HEK293 (cell line): ENCODE measurements around the gene PMAIP1.
"Not testable (repeated sequence)": the region's sequence is repeated elsewhere in the genome, so short reads cannot be mapped to it uniquely, and the experiment has no call there.

ENCODE experiments used
- CTCF ChIA-PET: fragments of 350-600 bp; formaldehyde crosslinking; extraction: SDS; loops from one replicate; lab custom pipeline; 2021; ENCODE audit warnings: antibody characterized with exemption; lab: Yijun Ruan, JAX
- POLR2A ChIA-PET: fragments of 300-600 bp; formaldehyde crosslinking; extraction: SDS; loops from one replicate; lab custom pipeline; 2020; ENCODE audit warnings: antibody characterized with exemption, inconsistent platforms; lab: Yijun Ruan, JAX
- H3K27ac ChIP-seq: fragments of 200-500 bp; sonication (Bioruptor generic); 2 replicates; pipeline ENCODE4 v1.5.1; 2014; ENCODE audit warnings: low read depth, low read length, control low read depth, inconsistent platforms; ENCODE audit errors: extremely low read depth
- H3K36me3 ChIP-seq, 2 experiments: fragments of 200-500 bp in 1 of 2; sonication (Bioruptor generic) in 1 of 2; 1 replicate in 1 of 2; 2 replicates in 1 of 2; pipeline ENCODE4 v1.5.1; 2014 to 2017; ENCODE audit warnings: inconsistent platforms in 2 of 2, low read length in 2 of 2; ENCODE audit not compliant: control insufficient read depth in 2 of 2, insufficient read depth in 1 of 2
- H3K4me1 ChIP-seq: fragments of 200-500 bp; sonication (Bioruptor generic); 2 replicates; pipeline ENCODE4 v1.5.1; 2014; ENCODE audit warnings: mild to moderate bottlenecking, low read length, inconsistent platforms; ENCODE audit not compliant: control insufficient read depth, insufficient read depth
- H3K4me3 ChIP-seq: 2 replicates; pipeline ENCODE4 v1.5.1; 2011; ENCODE audit warnings: low read depth, mild to moderate bottlenecking, control low read depth, low read length, moderate library complexity
- H3K9me3 ChIP-seq: fragments of 200-500 bp; sonication (Bioruptor generic); 2 replicates; pipeline ENCODE4 v1.5.1; 2014; ENCODE audit warnings: low read depth, low read length, inconsistent platforms; ENCODE audit not compliant: control insufficient read depth, insufficient read depth
- HOXC10 ChIP-seq: sonication (generic); formaldehyde crosslinking; IDR thresholded peaks from 2 replicates; pipeline ENCODE4 v1.8.1; 2023; ENCODE audit warnings: mild to moderate bottlenecking, missing genetic modification reagents
- PRDM1 ChIP-seq: fragments of 450-650 bp; formaldehyde crosslinking; IDR thresholded peaks from 2 replicates; pipeline ENCODE4; 2016; ENCODE audit warnings: missing biosample characterization, missing genetic modification characterization
- RBAK ChIP-seq: fragments of 450-650 bp; formaldehyde crosslinking; IDR thresholded peaks from 2 replicates; pipeline ENCODE4 v1.5.1; 2016; ENCODE audit warnings: missing biosample characterization, missing genetic modification characterization
- ZNF133 ChIP-seq: fragments of 450-650 bp; formaldehyde crosslinking; IDR thresholded peaks from 2 replicates; pipeline ENCODE4 v1.5.1; 2016; ENCODE audit warnings: missing biosample characterization, missing genetic modification characterization
- ZNF175 ChIP-seq: fragments of 450-650 bp; formaldehyde crosslinking; IDR thresholded peaks from 2 replicates; pipeline ENCODE4 v1.5.1; 2016; ENCODE audit warnings: missing biosample characterization, missing genetic modification characterization
- ZNF2 ChIP-seq: fragments of 450-650 bp; formaldehyde crosslinking; IDR thresholded peaks from 2 replicates; pipeline ENCODE4 v1.5.1; 2016; ENCODE audit warnings: missing biosample characterization, missing genetic modification characterization
- ZNF366 ChIP-seq: fragments of 450-650 bp; formaldehyde crosslinking; conservative IDR thresholded peaks from 2 replicates; pipeline ENCODE4 v1.5.1; 2016; ENCODE audit warnings: missing biosample characterization, missing genetic modification characterization
- ZNF529 ChIP-seq: fragments of 450-650 bp; formaldehyde crosslinking; IDR thresholded peaks from 2 replicates; pipeline ENCODE4 v1.5.1; 2017; ENCODE audit warnings: missing genetic modification characterization, missing biosample characterization; ENCODE audit not compliant: insufficient replicate concordance
- ZNF549 ChIP-seq: fragments of 450-650 bp; IDR thresholded peaks from 2 replicates; pipeline ENCODE4 v1.5.1; 2018; ENCODE audit warnings: missing biosample characterization, missing genetic modification characterization, mild to moderate bottlenecking, inconsistent platforms, moderate library complexity
- ZNF600 ChIP-seq: fragments of 450-650 bp; formaldehyde crosslinking; IDR thresholded peaks from 2 replicates; pipeline ENCODE4 v1.5.1; 2016; ENCODE audit warnings: missing biosample characterization, missing genetic modification characterization
- ZNF623 ChIP-seq: fragments of 450-650 bp; formaldehyde crosslinking; IDR thresholded peaks from 2 replicates; pipeline ENCODE4 v1.5.1; 2016; ENCODE audit warnings: missing biosample characterization, missing genetic modification characterization
- ZNF777 ChIP-seq: fragments of 450-650 bp; formaldehyde crosslinking; IDR thresholded peaks from 2 replicates; pipeline ENCODE4 v1.5.1; 2017; ENCODE audit warnings: missing biosample characterization, missing genetic modification characterization, borderline replicate concordance
- ZSCAN30 ChIP-seq: fragments of 450-650 bp; IDR thresholded peaks from 2 replicates; pipeline ENCODE4 v1.5.1; 2018; ENCODE audit warnings: missing biosample characterization, mild to moderate bottlenecking, missing genetic modification characterization, moderate library complexity
- TF ChIP-seq, protein P1 (sequence below): fragments of 450-650 bp; formaldehyde crosslinking; IDR thresholded peaks from 2 replicates; pipeline ENCODE4 v1.5.1; 2016; ENCODE audit warnings: missing biosample characterization, missing genetic modification characterization
- TF ChIP-seq, protein P2 (sequence below): fragments of 450-650 bp; formaldehyde crosslinking; IDR thresholded peaks from 2 replicates; pipeline ENCODE4 v1.5.1; 2017; ENCODE audit warnings: missing biosample characterization, missing genetic modification characterization
- TF ChIP-seq, protein P3 (sequence below): fragments of 450-650 bp; formaldehyde crosslinking; IDR thresholded peaks from 2 replicates; pipeline ENCODE4 v1.5.1; 2017; ENCODE audit warnings: missing biosample characterization, missing genetic modification characterization

Gene PMAIP1

DNA sequence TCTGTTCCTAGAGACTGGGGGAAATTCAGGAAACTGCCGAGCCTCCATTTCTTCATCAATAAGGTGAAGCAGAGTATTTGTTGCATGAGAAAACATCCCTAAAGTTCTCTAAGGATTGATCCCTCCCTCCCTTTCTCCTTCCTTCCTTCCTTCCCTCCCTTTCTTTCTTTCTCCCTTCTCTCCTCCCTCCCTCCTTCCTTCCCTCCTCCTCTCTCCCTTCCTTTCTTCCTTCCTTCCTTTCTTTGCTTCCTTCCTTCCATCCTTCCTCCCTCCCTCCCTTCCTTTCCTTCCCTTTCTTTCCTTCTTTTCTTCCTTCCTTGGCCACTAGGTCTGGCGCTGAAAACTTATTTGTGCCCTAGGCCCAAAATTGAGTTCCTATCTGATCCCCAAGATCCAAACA lies 47.2 kb upstream of the PMAIP1 start:
- ChIA-PET CTCF (interaction anchor here (0.6 kb wide), 1 partner anchor 18 kb away, joined by 3 read pairs; no protein-coding TSS in a partner anchor), POLR2A (interaction anchor here (1.0 to 1.1 kb wide), 2 partner anchors 47 kb away, joined by 3 to 4 read pairs; partner anchors contain the start of gene PMAIP1)
- H3K4me1 ChIP-seq: no peaks in the 10 kb centered on the region
- 0 out of 2 replicates have a peak, but pooled peaks have one; percentile 29 for TF ChIP-seq ZNF777 (tag by site-specific recombination)
- 0 out of 2 replicates have a peak, but pooled peaks have one; percentile 49 for TF ChIP-seq PRDM1
- no peak for TF ChIP-seq ZNF623 (tag by site-specific recombination)
- TF ChIP-seq ZNF366: peak; percentile 94
- no peak for TF ChIP-seq ZNF549
- TF ChIP-seq, protein P1, sequence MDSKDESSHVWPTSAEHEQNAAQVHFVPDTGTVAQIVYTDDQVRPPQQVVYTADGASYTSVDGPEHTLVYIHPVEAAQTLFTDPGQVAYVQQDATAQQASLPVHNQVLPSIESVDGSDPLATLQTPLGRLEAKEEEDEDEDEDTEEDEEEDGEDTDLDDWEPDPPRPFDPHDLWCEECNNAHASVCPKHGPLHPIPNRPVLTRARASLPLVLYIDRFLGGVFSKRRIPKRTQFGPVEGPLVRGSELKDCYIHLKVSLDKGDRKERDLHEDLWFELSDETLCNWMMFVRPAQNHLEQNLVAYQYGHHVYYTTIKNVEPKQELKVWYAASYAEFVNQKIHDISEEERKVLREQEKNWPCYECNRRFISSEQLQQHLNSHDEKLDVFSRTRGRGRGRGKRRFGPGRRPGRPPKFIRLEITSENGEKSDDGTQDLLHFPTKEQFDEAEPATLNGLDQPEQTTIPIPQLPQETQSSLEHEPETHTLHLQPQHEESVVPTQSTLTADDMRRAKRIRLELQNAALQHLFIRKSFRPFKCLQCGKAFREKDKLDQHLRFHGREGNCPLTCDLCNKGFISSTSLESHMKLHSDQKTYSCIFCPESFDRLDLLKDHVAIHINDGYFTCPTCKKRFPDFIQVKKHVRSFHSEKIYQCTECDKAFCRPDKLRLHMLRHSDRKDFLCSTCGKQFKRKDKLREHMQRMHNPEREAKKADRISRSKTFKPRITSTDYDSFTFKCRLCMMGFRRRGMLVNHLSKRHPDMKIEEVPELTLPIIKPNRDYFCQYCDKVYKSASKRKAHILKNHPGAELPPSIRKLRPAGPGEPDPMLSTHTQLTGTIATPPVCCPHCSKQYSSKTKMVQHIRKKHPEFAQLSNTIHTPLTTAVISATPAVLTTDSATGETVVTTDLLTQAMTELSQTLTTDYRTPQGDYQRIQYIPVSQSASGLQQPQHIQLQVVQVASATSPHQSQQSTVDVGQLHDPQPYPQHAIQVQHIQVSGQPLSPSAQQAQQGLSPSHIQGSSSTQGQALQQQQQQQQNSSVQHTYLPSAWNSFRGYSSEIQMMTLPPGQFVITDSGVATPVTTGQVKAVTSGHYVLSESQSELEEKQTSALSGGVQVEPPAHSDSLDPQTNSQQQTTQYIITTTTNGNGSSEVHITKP (tag by site-specific recombination): peak; percentile 44; the same call in 1 of the 2 replicates
- H3K4me3 ChIP-seq: no peak overlapping the region
- H3K36me3 ChIP-seq: no peaks in the 10 kb centered on the region
- H3K9me3 ChIP-seq: no peaks in the 10 kb centered on the region
- H3K27ac ChIP-seq: no peak overlapping the region

DNA sequence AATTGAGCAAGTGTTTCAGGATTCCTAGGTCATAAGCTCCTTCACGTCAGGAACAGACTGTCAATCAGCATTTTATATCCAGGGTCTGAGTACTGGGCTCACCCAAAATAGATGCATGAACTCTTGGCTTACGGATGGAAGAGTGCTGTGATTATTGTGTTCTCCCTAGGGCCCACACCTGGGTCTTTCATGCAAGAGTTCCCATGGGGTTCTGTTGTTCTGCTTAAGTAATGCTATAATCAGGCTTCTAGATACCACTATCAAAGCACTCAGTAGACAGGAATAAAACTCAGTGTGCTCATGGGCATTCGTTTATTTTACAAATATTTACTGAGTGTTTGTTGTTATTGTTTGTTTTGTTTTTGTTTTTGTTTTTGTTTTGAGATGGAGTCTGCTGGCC lies 46.4 kb upstream of the PMAIP1 start:
- POLR2A ChIA-PET: interaction anchor here (1.0 kb wide), 1 partner anchor 47 kb away, joined by 3 read pairs; the partner anchor contains the start of gene PMAIP1
- no peak for TF ChIP-seq RBAK (tag by site-specific recombination)
- TF ChIP-seq ZNF175 (tag by site-specific recombination): no peak
- no peak for TF ChIP-seq ZSCAN30 (tag by site-specific recombination)
- TF ChIP-seq ZNF529: no peak
- TF ChIP-seq HOXC10: no peak
- TF ChIP-seq ZNF2: no peak
- no peak for TF ChIP-seq ZNF133 (tag by site-specific recombination)
- CTCF ChIA-PET: interaction anchor here (0.6 kb wide), 1 partner anchor 17 kb away, joined by 3 read pairs; no protein-coding TSS in a partner anchor
- H3K27ac ChIP-seq: no peak overlapping the region
- no peak overlapping the region for H3K4me3 ChIP-seq
- H3K9me3 ChIP-seq: no peaks in the 10 kb centered on the region
- no peaks in the 10 kb centered on the region for H3K4me1 ChIP-seq
- no peaks in the 10 kb centered on the region for H3K36me3 ChIP-seq

DNA sequence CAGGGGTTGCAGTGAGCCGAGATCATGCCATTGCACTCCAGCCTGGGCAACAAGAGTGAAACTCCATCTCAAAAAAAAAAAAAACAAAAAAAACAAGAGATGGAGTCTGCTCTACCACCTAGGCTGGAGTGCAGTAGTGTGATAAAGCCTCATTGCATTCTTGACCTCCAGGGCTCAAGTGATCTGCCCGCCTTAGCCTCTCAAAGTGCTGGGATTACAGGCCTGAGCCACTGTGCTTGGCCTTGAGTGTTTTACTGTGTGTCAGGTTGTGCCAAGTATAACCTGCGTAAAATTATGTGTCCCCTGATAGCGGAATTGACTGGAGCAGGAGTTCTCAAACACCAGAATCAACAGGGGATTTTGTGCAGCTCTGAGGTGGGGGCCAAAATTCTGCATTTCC lies 45.8 kb upstream of the PMAIP1 start:
- ChIA-PET POLR2A (interaction anchor here (1.7 kb wide), 1 partner anchor 46 kb away, joined by 4 read pairs; no protein-coding TSS in a partner anchor), CTCF (interaction anchor here (1.1 kb wide), 1 partner anchor 14 kb away, joined by 3 read pairs; no protein-coding TSS in a partner anchor)
- not testable (repeated sequence) for H3K36me3 ChIP-seq, H3K9me3 ChIP-seq, H3K4me1 ChIP-seq, H3K27ac ChIP-seq, H3K4me3 ChIP-seq
- TF ChIP-seq, protein P2, sequence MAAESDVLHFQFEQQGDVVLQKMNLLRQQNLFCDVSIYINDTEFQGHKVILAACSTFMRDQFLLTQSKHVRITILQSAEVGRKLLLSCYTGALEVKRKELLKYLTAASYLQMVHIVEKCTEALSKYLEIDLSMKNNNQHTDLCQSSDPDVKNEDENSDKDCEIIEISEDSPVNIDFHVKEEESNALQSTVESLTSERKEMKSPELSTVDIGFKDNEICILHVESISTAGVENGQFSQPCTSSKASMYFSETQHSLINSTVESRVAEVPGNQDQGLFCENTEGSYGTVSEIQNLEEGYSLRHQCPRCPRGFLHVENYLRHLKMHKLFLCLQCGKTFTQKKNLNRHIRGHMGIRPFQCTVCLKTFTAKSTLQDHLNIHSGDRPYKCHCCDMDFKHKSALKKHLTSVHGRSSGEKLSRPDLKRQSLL (tag by site-specific recombination): peak; percentile 44; the same call in 1 of the 2 replicates

DNA sequence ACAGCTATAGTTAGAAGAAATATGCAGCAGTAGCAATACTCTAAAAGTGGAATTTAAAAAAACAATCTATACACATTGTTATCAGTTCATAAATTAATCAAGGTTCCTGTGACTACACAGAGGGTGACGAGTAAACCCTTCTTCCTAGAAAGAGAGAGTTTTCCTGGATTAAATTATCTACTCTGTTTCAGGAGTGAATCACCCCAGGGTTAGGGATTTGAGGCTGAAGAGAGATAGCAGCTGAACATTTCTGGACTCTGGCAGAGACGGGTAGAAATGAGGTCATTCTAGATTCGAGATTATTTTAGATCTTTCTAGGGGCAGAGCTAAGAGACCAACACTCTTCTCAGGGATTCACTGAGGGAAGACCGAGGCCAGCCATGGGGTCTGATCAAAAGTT lies 38.8 kb upstream of the PMAIP1 start:
- TF ChIP-seq, protein P3, sequence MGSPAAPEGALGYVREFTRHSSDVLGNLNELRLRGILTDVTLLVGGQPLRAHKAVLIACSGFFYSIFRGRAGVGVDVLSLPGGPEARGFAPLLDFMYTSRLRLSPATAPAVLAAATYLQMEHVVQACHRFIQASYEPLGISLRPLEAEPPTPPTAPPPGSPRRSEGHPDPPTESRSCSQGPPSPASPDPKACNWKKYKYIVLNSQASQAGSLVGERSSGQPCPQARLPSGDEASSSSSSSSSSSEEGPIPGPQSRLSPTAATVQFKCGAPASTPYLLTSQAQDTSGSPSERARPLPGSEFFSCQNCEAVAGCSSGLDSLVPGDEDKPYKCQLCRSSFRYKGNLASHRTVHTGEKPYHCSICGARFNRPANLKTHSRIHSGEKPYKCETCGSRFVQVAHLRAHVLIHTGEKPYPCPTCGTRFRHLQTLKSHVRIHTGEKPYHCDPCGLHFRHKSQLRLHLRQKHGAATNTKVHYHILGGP (tag by site-specific recombination): peak; percentile 73
- no peak for TF ChIP-seq ZNF600 (tag by site-specific recombination)
- TF ChIP-seq, all 188 proteins: peak for 1
- peaks cover 4% of the 10 kb centered on the region for H3K4me1 ChIP-seq
- H3K36me3 ChIP-seq: no peaks in the 10 kb centered on the region
- H3K4me3 ChIP-seq: no peak overlapping the region
- no peak overlapping the region for H3K27ac ChIP-seq
- POLR2A ChIA-PET: no interaction called here
- CTCF ChIA-PET: interaction anchor here (1.1 kb wide), 1 partner anchor 21 kb away, joined by 8 read pairs; no protein-coding TSS in a partner anchor
- H3K9me3 ChIP-seq: no peaks in the 10 kb centered on the region
